Fibroblast of mammary gland (primary cell): ENCODE measurements around the gene UGT3A1.

Experiments
- DNase-seq: peaks from one replicate; pipeline ENCODE4 v3.0.0-alpha.2; 2010; ENCODE audit warnings: low read depth
- H3K4me3 ChIP-seq: 2 replicates; pipeline ENCODE4 v1.5.1; 2011; ENCODE audit warnings: low read depth, mild to moderate bottlenecking, low read length, moderate library complexity; ENCODE audit not compliant: control insufficient read depth
- CTCF ChIP-seq: conservative IDR thresholded peaks from 2 replicates; pipeline ENCODE4 v1.5.1; 2011; ENCODE audit warnings: low read depth, low read length, inconsistent platforms; ENCODE audit not compliant: control insufficient read depth, insufficient read depth

Gene UGT3A1

GRCh38 chr5:35963381-35963843 is 27.8 kb downstream of the UGT3A1 start:
- no peak overlapping the region for H3K4me3 ChIP-seq
- TF ChIP-seq CTCF = peak; percentile 46
- DNase-seq = peak; percentile 22

GRCh38 chr5:35960328-35960727 is 30.9 kb downstream of the UGT3A1 start:
- DNase-seq = no peak
- no peak overlapping the region for H3K4me3 ChIP-seq
- no peak for TF ChIP-seq CTCF

DNA sequence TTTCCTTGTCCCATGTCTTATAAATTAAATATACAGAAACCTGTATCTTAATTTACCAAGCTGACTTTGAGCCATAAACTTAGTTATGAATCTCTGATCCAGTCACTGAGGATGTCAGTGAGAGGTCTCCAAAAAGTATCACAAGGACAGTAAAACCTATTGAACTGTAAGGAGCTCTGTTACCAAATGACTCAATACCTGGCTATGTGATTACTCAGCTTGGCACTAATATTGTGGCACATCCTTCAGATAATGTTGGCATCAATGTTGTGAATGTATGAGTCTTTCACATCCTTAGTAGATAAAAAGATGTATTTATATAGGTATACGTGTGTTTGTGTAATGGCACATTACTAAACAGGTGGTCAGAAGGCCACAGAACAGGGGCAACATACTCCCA is 34.8 kb downstream of the UGT3A1 start:
- H3K4me3 ChIP-seq = no peak overlapping the region
- no peak for TF ChIP-seq CTCF
- DNase-seq = peak; percentile 1

- H3K4me3 ChIP-seq = no peak overlapping the region
- TF ChIP-seq CTCF = no peak
- no peak for DNase-seq
Measured at GRCh38 chr5:35954175-35954574, 37.0 kb downstream of the UGT3A1 start.

DNA sequence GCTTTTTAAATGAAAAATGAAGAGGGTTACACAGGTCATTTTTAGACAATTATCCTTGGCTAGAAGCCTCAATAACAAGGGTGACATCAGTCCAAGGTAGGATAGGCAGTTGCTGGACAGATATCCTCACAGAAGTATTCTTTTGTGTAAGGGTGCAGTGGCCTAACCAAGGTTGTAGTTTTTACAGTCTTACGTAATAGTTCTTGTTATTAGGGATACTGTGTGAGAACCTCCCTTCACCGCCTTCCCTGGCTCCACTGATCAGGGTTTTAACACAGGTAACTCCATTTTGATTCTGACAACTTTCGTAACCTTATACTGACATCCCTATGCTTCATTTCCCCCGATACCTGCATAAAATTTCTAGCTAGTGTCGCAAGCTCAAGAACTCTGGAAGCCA is 44.1 kb downstream of the UGT3A1 start:
- no peak for TF ChIP-seq CTCF
- DNase-seq = no peak
- H3K4me3 ChIP-seq = no peak overlapping the region

DNA sequence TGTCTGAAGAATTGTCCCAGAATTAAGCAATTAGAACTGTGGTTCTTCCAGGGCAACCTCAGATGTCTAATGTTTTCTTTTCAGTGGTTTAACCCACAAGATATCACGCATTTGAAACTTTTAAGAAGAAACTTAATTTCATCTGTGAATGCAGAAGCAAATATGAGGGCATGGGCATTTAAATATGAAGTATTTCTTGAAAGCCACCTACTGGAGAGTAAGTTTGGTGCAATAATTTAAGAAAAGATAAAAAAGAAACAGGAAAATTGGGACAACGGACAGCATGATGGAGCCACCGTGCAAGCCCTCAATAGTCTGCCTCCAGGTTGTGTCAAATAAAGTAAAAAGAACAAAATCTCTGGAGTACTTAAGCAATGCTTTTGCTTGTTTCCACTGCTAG is 51.6 kb downstream of the UGT3A1 start:
- DNase-seq = no peak
- H3K4me3 ChIP-seq = no peak overlapping the region
- peak; percentile 27 for TF ChIP-seq CTCF
